Embryonic facial prominence (tissue), 1 donor: ENCODE measurements around the gene CADPS.

ENCODE experiments used
- DNase-seq: peaks from one replicate; pipeline ENCODE4 v3.0.0-alpha.2; 2016; ENCODE audit errors: extremely low spot score

Gene CADPS

DNA sequence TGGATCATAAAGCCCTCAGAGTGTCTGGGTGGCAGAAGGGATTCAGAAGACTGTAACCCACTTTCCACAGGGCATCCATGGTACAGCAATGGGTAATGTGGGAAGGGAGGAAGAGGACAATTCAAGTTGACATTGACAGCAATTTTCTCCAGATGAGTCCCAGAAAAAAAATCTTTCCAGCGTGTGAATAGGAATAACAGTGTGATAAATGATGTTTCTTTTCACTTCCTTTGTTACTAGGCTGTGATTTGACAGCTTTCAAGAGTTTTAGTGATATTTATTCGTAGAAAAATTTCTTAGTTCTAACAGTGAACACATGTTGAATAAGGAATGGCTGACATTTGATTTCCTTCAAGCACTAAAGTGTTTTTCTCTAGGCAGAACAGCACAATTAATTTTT lies 186.4 kb downstream of the CADPS start:
- no peak for DNase-seq

- no peak for DNase-seq
Observed at GRCh38 chr3:62688050-62688449, 187.2 kb downstream of the CADPS start.

DNA sequence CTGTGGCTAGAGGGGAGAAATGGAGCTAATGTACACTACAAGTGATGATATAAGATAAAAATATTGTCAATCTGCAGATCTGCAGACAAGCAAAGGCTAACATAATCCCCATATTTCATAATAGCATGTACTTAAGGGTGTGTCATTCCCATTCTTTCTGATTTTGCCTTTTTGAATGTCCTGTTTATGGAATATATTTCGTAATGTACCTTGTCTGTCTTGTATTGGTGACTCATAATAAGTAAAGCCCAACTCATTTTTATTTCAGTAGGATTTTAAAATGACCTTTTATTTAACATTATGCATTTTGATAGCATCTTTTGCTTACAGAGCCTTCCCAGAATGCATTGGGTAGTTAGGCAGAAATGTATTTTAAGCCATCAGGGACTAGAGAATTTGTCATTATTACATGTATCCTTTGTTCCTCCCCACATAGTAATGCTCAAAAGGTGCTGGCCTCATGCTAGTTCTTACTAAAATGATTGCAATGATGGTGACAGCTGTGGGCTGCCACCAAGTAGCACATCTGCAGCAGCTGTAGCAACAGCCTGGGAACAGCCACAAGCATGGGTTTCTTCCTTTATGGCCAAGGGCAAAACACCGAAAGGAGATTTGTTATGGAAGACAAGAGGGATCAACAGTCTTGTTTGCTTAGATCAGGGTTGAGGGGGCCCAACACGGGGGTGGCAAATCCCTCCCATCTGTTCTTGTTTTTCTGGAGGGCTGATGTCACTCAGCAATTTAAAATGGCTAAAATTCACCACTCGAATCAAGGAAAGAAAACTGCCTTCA lies 188.5 kb downstream of the CADPS start:
- no peak for DNase-seq

GRCh38 chr3:62682826-62683225 lies 192.4 kb downstream of the CADPS start:
- no peak for DNase-seq

DNA sequence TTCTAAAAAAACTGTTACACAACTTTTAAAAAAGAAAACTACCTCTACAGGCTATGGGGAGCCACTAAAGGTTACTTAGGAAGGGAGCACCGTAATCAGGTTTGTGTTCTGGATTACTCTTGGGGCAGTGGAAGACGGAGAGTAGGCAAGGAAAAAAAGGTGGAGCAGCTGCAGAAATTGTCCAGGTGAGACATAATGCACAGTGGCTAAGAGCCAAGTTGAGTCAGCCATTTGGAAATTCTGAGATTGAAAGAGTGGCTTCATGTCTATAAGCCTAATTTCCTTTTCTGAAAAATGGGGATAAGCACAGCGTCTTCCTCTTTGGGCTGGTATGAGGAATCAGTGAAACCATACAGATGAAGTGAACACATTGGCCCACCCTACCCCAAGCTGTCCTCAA lies 195.2 kb downstream of the CADPS start:
- DNase-seq, result no peak

DNA sequence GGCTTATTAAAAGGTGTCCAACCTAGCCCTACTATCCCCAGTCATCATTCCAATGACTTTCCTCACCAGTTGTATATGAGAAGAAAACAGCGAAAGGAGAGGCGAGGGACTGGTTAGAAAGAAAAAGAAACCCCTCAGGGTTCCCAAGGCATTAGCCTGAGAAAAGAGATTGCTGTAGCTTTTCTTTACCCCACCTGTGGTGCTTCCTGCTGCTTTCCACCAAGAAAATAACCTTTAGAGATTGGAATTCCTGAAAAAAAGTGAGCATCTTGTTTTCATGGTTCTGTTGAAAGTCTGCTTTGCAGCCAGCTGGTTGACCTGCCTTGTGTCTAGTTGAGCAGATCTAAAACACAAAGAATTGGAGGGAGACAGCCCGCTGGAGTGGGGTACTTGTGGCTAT lies 196.4 kb downstream of the CADPS start:
- no peak for DNase-seq

- no peak for DNase-seq
Observed at GRCh38 chr3:62677926-62678325, 197.3 kb downstream of the CADPS start.

DNA sequence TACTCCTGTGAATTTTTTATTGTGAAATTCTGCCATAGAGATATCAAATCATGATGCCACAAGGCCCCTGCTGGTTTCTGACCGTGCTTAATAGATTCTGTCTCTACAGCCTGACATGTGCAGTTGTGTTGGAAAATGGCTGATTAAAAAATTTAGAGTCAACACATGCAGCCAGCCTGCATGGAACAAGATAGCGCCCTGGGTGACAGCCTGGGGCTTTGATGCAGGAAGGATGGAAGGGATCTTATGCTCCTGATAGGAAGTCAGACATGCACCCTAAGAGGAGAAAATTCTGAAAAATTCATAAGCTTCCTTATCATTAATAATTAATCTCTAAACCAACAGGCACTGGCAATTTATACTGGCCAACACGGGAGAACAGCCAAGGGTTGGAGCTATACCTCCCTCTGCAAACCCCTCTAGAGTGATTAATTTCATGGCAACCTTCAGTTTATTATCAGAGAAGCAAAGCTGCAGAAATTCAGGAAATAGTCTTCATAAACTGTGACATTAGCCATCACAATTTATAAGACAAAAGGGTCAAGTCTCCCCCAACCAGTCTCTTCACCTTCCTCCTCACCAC lies 198.4 kb downstream of the CADPS start:
- no peak for DNase-seq

DNA sequence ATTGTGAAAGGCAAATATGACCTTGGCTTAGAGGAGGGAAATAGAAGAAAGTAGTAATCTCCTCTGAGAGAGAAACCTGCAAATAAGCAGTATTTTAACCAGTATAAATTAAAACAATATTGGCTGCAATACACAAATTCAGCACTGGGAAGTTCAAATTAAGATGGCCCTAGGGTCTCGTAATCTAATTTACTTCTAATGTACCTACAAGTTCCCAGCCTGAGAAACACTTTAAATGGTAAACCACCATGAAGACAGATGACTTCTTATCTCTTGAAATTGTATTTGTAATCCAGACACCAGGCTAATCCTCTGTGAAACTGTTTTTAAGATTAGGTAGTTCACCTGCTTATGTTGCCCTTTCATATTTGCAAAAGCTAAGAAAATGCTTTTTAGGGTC lies 199.7 kb downstream of the CADPS start:
- DNase-seq, result no peak

GRCh38 chr3:62672988-62673313 lies 202.3 kb downstream of the CADPS start:
- no peak for DNase-seq

GRCh38 chr3:62672270-62672987 lies 202.8 kb downstream of the CADPS start:
- no peak for DNase-seq

GRCh38 chr3:62670351-62670750 lies 204.9 kb downstream of the CADPS start:
- DNase-seq, result no peak

GRCh38 chr3:62669161-62669560 lies 206.1 kb downstream of the CADPS start:
- no peak for DNase-seq

DNA sequence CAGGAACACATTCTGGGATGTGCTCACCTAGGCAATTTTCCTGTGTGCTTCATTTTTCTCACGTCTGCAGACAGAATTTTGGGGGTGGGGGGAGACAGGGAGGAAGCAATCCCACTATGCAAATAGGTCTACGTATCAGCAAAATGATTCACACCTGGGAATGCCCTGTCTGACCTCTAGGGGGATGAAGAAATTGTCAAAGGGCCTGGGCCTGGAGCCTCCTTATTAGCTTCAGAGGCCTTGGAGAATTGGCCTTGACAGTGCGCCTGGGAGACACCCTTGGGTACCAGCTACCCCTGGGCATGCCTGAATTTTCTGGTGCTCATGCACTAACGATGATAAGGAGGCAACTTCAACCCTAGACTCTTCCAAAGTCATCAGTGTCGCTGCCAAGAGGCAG lies 207.5 kb downstream of the CADPS start:
- DNase-seq, result no peak

GRCh38 chr3:62665627-62666437 lies 209.4 kb downstream of the CADPS start:
- DNase-seq, result no peak

DNA sequence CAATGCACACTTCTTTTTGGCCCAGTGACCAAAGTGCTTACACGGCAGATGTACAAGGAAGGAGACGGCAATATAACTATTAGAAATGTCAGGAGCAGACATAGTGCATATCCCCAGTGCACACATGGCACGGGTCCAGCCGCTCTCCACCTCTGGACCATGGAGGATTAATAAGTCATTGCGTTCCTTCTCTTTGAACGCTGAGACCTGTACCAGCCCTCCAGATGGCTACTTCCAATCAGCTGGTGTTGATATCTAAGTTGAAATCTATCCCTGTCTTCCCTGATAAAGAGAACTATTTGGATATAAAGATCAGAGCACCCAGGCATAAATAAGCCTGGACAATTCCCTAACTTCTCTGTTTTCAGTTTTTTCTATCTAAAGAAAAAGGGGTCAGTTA lies 212.5 kb downstream of the CADPS start:
- no peak for DNase-seq

GRCh38 chr3:62659660-62660059 lies 215.6 kb downstream of the CADPS start:
- no peak for DNase-seq

DNA sequence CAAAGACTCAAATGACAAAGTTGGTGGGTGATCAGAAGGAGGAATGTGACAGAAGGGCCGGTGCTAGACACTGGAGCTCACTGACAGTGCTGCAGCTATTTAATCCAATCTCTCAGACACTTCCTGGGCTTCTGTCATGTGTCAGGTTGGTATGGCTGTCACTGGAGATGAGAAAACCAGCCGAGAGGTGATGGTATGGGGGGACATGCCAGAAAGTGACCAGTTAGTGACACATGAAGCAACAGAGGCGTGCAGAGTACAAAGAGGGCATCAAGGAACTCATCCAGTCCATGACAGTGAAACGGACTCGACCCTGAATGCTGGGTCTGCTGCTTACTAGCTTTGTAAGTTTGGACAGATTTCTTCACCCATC lies 219.5 kb downstream of the CADPS start:
- no peak for DNase-seq

GRCh38 chr3:62655056-62655690 lies 220.0 kb downstream of the CADPS start:
- no peak for DNase-seq

GRCh38 chr3:62653796-62654195 lies 221.4 kb downstream of the CADPS start:
- DNase-seq, result no peak

- no peak for DNase-seq
Observed at GRCh38 chr3:62647711-62648110, 227.5 kb downstream of the CADPS start.

DNA sequence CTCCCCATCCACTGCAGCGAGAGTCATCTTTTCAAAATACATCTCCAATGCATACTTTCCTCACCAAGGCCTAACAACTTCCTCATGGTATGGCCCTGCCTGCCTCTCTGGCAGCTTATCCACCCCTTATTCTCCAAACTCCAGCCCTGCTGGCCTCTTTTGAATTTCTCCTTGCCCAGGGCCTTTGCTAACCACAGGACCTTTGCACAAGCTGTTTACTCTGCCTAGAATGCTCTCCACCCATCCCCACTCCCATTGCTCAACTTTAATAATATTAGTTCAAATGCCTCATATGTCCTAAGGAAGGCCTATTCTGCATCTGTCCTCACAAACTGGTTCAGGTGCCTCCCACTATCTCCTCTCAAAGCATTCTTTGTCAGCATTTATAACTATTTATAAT lies 230.7 kb downstream of the CADPS start:
- DNase-seq, result no peak
